Glomerular endothelial cell (primary cell): ENCODE measurements around the gene DNAH17. TPM values are rescaled to one million over a fixed set of nuclear protein-coding genes. Genes with fewer than 3 reads are reported as not detected.
"Not testable (repeated sequence)": the region's sequence is repeated elsewhere in the genome, so short reads cannot be mapped to it uniquely, and the experiment has no call there.

ENCODE experiments used
- DNase-seq: peaks from one replicate; pipeline ENCODE4 v3.0.0-alpha.2; 2011; ENCODE audit warnings: low read depth, low spot score; ENCODE audit errors: extremely low read depth
- total RNA-seq: library from RNA; depleted of rRNA; stranded (reverse); fragments of >200 nt; gene quantifications from 2 replicates; pipeline ENCODE4 v1.2.3, GENCODE V29; 2015

Gene DNAH17
- total RNA-seq, 1 donor from 2014 or later = not detected

GRCh38 chr17:78466109-78466785 lies 110.9 kb downstream of the DNAH17 start:
- DNase-seq = not testable (repeated sequence)

- no peak for DNase-seq
Measured at GRCh38 chr17:78462148-78462547, 115.0 kb downstream of the DNAH17 start.

- DNase-seq = no peak
Measured at GRCh38 chr17:78461799-78462053, 115.5 kb downstream of the DNAH17 start.

GRCh38 chr17:78460951-78461798 lies 116.0 kb downstream of the DNAH17 start:
- DNase-seq = no peak

GRCh38 chr17:78460176-78460675 lies 117.0 kb downstream of the DNAH17 start:
- no peak for DNase-seq

- no peak for DNase-seq
Measured at GRCh38 chr17:78459696-78460095, 117.5 kb downstream of the DNAH17 start.

- no peak for DNase-seq
Measured at GRCh38 chr17:78458736-78459335, 118.4 kb downstream of the DNAH17 start.

- no peak for DNase-seq
Measured at GRCh38 chr17:78458091-78458490, 119.1 kb downstream of the DNAH17 start.

GRCh38 chr17:78454346-78454745 lies 122.8 kb downstream of the DNAH17 start:
- no peak for DNase-seq

- no peak for DNase-seq
Measured at GRCh38 chr17:78451753-78452152, 125.4 kb downstream of the DNAH17 start.

- no peak for DNase-seq
Measured at GRCh38 chr17:78450696-78451345, 126.4 kb downstream of the DNAH17 start.

GRCh38 chr17:78449983-78450595 lies 127.1 kb downstream of the DNAH17 start:
- DNase-seq = no peak

GRCh38 chr17:78448356-78448993 lies 128.7 kb downstream of the DNAH17 start:
- no peak for DNase-seq

GRCh38 chr17:78446833-78447232 lies 130.4 kb downstream of the DNAH17 start:
- no peak for DNase-seq

GRCh38 chr17:78444392-78444791 lies 132.8 kb downstream of the DNAH17 start:
- DNase-seq = no peak

GRCh38 chr17:78442648-78443218 lies 134.5 kb downstream of the DNAH17 start:
- DNase-seq = no peak

- DNase-seq = no peak
Measured at GRCh38 chr17:78441271-78441971, 135.8 kb downstream of the DNAH17 start.

GRCh38 chr17:78438694-78439325 lies 138.4 kb downstream of the DNAH17 start:
- no peak for DNase-seq

GRCh38 chr17:78438271-78438691 lies 138.9 kb downstream of the DNAH17 start:
- no peak for DNase-seq
